Umbilical cord (tissue), 2 donors: ENCODE results near the gene CLSTN1. TPM values are rescaled to one million over a fixed set of nuclear protein-coding genes. Genes with fewer than 3 reads are reported as not detected.
"Not testable (repeated sequence)": the region's sequence is repeated elsewhere in the genome, so short reads cannot be mapped to it uniquely, and the experiment has no call there.

ENCODE experiments used
- DNase-seq: peaks from one replicate; pipeline ENCODE4 v3.0.0-alpha.2; 2015; ENCODE audit warnings: low spot score
- total RNA-seq: library from RNA; depleted of rRNA; stranded (reverse); fragments of >200 nt; gene quantifications from one replicate; pipeline ENCODE4 v1.2.3, GENCODE V29; 2014; ENCODE audit warnings: low replicate concordance; ENCODE audit not compliant: insufficient read depth

The CLSTN1 gene
- total RNA-seq, 1 donor from 2014 or later, result 92.0 TPM

DNA sequence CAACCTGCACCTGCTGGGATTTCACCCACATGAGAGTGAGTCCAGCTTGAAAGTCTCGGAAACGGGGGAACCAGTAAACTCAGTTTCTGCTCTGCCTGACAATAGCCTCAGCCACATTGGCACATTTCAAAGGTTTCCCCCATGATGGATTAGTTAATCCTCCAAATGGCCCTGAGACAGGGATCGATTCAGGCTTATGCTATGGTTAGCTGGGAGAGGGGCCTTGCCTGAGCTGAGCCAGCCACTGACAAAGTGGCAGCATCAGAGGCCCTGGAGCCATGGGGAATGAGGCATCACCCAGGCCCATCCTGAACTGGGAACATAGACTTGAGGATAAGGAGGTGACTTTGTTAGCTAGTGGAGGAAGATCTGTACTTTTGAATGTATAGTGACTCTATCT lies 2.9 kb upstream of the CLSTN1 start:
- no peak for DNase-seq

DNA sequence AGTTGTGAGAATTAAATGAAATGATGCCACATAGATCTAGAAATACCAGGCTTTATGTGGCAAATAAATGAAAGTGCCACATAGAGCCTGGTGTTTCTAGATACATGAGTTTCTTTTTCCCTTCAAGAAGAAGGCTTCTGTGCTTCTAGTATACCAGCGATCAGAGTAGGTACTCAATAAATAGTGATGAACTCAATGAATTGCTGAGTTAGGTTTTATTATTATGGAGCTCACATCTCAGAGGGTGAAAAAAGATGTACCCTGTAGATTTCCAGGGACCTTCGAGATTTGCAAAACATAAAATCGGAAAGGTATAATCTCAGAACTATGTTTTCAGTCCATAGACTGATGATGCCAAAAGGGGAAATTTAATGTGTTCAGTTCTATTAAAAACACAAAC lies 2.3 kb upstream of the CLSTN1 start:
- DNase-seq, result no peak

GRCh38 chr1:9825093-9826074 lies 1.6 kb upstream of the CLSTN1 start:
- peak; percentile 61 for DNase-seq

GRCh38 chr1:9824702-9825089 lies 931 bp upstream of the CLSTN1 start:
- DNase-seq, result no peak

DNA sequence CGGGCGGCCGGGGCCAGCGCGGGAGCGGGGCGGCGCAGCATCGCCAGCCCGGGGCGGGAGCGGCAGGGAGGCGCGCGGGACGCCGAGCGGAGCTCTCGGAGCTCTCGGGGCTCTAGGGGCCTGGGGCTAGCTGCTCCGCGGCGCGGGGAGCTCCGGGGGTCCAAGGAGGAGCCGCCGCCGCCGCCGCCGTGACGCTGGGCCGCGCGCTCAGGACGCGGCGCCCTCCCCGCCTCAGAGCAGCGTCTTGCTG lies 147 bp downstream of the CLSTN1 start:
- no peak for DNase-seq

- DNase-seq, result peak; percentile 30
Observed at GRCh38 chr1:9822897-9823692, 670 bp downstream of the CLSTN1 start.

DNA sequence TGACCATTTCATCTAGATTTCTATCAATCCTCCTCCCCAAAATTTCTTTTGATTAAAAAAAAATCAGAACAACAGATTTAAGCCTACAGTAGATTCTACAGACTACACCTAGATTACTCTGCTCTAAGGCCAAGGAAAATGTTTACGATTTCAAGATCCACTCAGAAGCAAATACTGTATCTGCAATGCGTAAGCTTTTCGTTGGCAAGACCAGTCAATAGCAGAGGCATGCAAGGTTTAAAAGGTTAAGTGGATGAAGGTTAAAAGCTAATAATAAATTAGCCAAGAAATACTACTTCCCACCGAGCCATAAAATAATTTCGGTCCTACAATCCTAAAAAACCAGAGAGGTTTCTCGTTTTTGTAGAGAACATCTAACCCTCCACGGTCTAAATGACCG lies 1.3 kb downstream of the CLSTN1 start:
- no peak for DNase-seq

DNA sequence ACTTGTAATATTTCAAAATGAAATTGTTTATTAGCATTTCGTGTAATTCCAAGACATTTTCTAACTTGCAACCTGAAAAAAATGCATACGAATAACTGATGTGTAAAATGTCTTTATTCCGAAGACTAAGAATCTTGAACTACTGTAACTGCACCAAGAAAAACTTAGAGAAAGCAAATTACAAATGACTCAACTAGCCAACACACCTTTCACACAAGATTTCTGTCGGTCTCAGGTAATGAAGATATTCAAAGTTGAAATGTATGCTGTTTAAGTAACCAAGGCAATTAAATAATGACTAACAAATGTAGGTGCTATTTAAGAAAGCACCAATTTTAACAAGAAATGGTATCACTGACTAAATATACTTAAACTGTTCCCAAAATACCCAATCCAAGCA lies 2.1 kb downstream of the CLSTN1 start:
- no peak for DNase-seq

- no peak for DNase-seq
Observed at GRCh38 chr1:9820521-9820920, 3.2 kb downstream of the CLSTN1 start.

GRCh38 chr1:9817734-9818133 lies 6.0 kb downstream of the CLSTN1 start:
- DNase-seq, result no peak

DNA sequence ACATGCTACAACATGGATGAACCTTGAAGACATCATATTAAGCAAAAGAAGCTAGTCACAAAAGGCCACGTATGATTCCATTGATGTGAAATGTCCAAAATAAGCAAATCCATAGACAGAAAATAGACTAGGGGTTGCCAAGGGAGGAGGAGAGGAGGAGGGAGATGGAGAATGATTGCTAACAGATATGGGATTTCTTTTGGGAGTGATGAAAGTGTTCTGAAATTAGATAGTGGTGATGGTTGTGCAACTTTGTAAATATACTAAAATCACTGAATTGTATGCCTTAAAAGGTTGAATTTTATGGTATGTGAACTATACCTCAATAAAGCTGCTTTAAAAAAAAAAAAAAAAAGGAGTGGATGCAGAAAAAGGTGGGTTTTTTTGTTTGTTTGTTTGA lies 7.6 kb downstream of the CLSTN1 start:
- DNase-seq, result no peak

- DNase-seq, result no peak
Observed at GRCh38 chr1:9815150-9815549, 8.6 kb downstream of the CLSTN1 start.

- no peak for DNase-seq
Observed at GRCh38 chr1:9814619-9815018, 9.1 kb downstream of the CLSTN1 start.

DNA sequence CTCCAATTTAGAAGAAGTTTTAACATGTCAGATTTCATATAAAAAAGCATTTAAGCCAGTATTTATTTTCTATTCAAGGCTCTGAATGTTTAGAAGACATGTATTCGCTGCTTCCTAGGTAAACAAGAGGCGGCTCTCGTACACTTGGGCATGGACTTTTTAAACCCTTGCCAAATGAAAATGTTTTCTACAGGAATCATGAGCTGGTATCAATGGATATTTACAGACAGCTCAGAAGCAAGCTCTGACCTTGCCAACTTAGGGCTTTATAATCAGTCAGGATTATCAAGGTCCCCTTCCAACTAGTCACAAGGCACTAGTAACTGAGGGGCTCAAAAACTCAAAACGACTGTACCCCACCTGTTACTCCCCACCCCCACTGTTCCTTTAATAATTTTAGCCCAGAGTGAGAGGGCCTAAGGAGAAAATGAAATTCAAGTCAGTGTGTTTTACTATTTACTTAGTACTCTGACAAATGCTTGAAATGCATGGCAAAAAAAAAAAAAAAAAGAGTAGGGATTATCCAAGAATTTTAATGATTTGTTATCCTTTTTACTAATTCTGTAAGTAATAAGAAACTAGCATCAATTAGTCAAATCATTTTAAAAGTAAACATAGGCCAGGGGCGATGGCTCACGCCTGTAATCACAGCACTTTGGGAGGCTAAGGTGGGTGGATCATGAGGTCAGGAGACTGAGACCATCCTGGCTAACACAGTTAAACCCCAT lies 12.4 kb downstream of the CLSTN1 start:
- no peak for DNase-seq

GRCh38 chr1:9809100-9809510 lies 14.7 kb downstream of the CLSTN1 start:
- no peak for DNase-seq

DNA sequence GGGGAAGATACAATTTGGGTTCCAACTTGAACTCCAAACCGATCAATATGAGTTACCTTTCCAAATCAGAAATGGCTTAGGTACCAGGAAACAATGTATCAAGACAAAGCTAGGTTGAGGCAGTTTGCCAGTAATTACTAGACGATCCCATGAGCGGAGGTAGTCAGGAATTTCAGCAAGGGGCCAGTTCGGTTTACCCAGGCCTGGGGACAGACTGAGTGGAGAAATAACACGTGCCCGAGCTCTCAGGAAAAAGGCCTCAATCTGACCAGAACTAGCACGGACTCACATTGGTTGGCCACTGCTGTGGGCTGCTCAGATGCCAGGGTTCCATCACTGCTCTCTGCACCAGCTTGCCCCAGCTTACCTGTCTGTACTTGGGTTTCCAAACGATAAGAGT lies 15.3 kb downstream of the CLSTN1 start:
- no peak for DNase-seq

GRCh38 chr1:9807541-9807940 lies 16.2 kb downstream of the CLSTN1 start:
- DNase-seq, result no peak

- not testable (repeated sequence) for DNase-seq
Observed at GRCh38 chr1:9805972-9806371, 17.8 kb downstream of the CLSTN1 start.

GRCh38 chr1:9805006-9805508 lies 18.7 kb downstream of the CLSTN1 start:
- no peak for DNase-seq

GRCh38 chr1:9803003-9803918 lies 20.5 kb downstream of the CLSTN1 start:
- DNase-seq, result peak; percentile 80

- DNase-seq, result no peak
Observed at GRCh38 chr1:9801909-9802308, 21.9 kb downstream of the CLSTN1 start.
